H9 (cell line): ENCODE data around the gene GPR62. TPM values are rescaled to one million over a fixed set of nuclear protein-coding genes. Genes with fewer than 3 reads are reported as not detected.
A peak's percentile ranks its signal among the peaks of the same experiment; 100 is the strongest.

Experiments
- DNase-seq: peaks from one replicate; pipeline ENCODE4 v3.0.0-alpha.2; 2017
- H2AFZ ChIP-seq: one replicate; pipeline ENCODE4 v1.6.1; 2013; ENCODE audit warnings: mild to moderate bottlenecking, low read length, control low read depth, moderate library complexity
- H2AK5ac ChIP-seq: 2 replicates; pipeline ENCODE4 v1.6.1; 2013; ENCODE audit warnings: low read length, control low read depth, mixed read lengths; ENCODE audit not compliant: insufficient read length
- H2BK120ac ChIP-seq: one replicate; pipeline ENCODE4 v1.6.1; 2013; ENCODE audit warnings: low read depth, mild to moderate bottlenecking, low read length, control low read depth, inconsistent platforms; ENCODE audit not compliant: poor library complexity, severe bottlenecking
- H2BK12ac ChIP-seq: 2 replicates; pipeline ENCODE4 v1.6.1; 2013; ENCODE audit warnings: low read length, control low read depth, mixed read lengths, low read depth; ENCODE audit not compliant: insufficient read length
- H2BK15ac ChIP-seq: 2 replicates; pipeline ENCODE4 v1.6.1; 2013; ENCODE audit warnings: low read depth, low read length, control low read depth
- H2BK20ac ChIP-seq: one replicate; pipeline ENCODE4 v1.6.1; 2013; ENCODE audit warnings: low read depth, mild to moderate bottlenecking, low read length, control low read depth, inconsistent platforms; ENCODE audit not compliant: poor library complexity, severe bottlenecking
- H2BK5ac ChIP-seq: 2 replicates; pipeline ENCODE4 v1.6.1; 2013; ENCODE audit warnings: low read length, control low read depth, mixed read lengths; ENCODE audit not compliant: insufficient read length
- H3K14ac ChIP-seq: 2 replicates; pipeline ENCODE4 v1.6.1; 2013; ENCODE audit warnings: low read length, control low read depth; ENCODE audit not compliant: insufficient read depth
- H3K18ac ChIP-seq: 2 replicates; pipeline ENCODE4 v1.6.1; 2013; ENCODE audit warnings: low read depth, mild to moderate bottlenecking, mixed read lengths, low read length, control low read depth; ENCODE audit not compliant: insufficient read length
- H3K23ac ChIP-seq: 2 replicates; pipeline ENCODE4 v1.6.1; 2013; ENCODE audit warnings: low read length, control low read depth, mixed read lengths, low read depth; ENCODE audit not compliant: insufficient read length
- H3K23me2 ChIP-seq: 2 replicates; pipeline ENCODE4 v1.6.1; 2013; ENCODE audit warnings: low read depth, mild to moderate bottlenecking, mixed read lengths, low read length, control low read depth; ENCODE audit not compliant: insufficient read length, poor library complexity, severe bottlenecking
- H3K27ac ChIP-seq: 2 replicates; pipeline ENCODE4 v1.5.1; 2013; ENCODE audit warnings: low read length, control low read depth, mixed read lengths, low read depth; ENCODE audit not compliant: insufficient read length
- H3K27me3 ChIP-seq: 2 replicates; pipeline ENCODE4 v1.6.1; 2013; ENCODE audit warnings: low read length, control low read depth, inconsistent platforms; ENCODE audit not compliant: insufficient read depth
- H3K4ac ChIP-seq: 2 replicates; pipeline ENCODE4 v1.6.1; 2013; ENCODE audit warnings: low read depth, mild to moderate bottlenecking, control low read depth, inconsistent platforms, low read length, moderate library complexity
- H3K4me1 ChIP-seq: 2 replicates; pipeline ENCODE4 v1.6.1; 2013; ENCODE audit warnings: low read length, control low read depth, inconsistent platforms; ENCODE audit not compliant: insufficient read depth
- H3K4me2 ChIP-seq: 2 replicates; pipeline ENCODE4 v1.6.1; 2013; ENCODE audit warnings: low read length, control low read depth, mixed read lengths; ENCODE audit not compliant: insufficient read length, insufficient read depth
- H3K56ac ChIP-seq: 2 replicates; pipeline ENCODE4 v1.6.1; 2013; ENCODE audit warnings: low read depth, mild to moderate bottlenecking, mixed read lengths, low read length, control low read depth; ENCODE audit not compliant: insufficient read length
- H3K79me1 ChIP-seq: 2 replicates; pipeline ENCODE4 v1.6.1; 2013; ENCODE audit warnings: low read depth, mild to moderate bottlenecking, moderate library complexity, low read length, control low read depth, inconsistent platforms; ENCODE audit not compliant: insufficient read depth, poor library complexity, severe bottlenecking
- H3K79me2 ChIP-seq: 2 replicates; pipeline ENCODE4 v1.6.1; 2013; ENCODE audit warnings: low read length, control low read depth, inconsistent platforms; ENCODE audit not compliant: insufficient read depth
- H3K9ac ChIP-seq: 2 replicates; pipeline ENCODE4 v1.6.1; 2013; ENCODE audit warnings: low read length, control low read depth, mixed read lengths; ENCODE audit not compliant: insufficient read length; ENCODE audit errors: extremely low read depth
- H3K9me3 ChIP-seq: one replicate; pipeline ENCODE4 v1.6.1; 2013; ENCODE audit warnings: low read depth, low read length, inconsistent platforms; ENCODE audit not compliant: control insufficient read depth
- H3T11ph ChIP-seq: one replicate; pipeline ENCODE4 v1.6.1; 2013; ENCODE audit warnings: mild to moderate bottlenecking, low read length, control low read depth, inconsistent platforms
- H4K20me1 ChIP-seq: one replicate; pipeline ENCODE4 v1.6.1; 2013; ENCODE audit not compliant: control insufficient read depth, insufficient read length, insufficient read depth
- H4K5ac ChIP-seq: 2 replicates; pipeline ENCODE4 v1.6.1; 2013; ENCODE audit warnings: low read depth, mild to moderate bottlenecking, mixed read lengths, low read length, control low read depth; ENCODE audit not compliant: insufficient read length
- H4K8ac ChIP-seq: replicated peaks from 2 replicates; pipeline ENCODE4 v1.6.1; 2013; ENCODE audit warnings: low read length, control low read depth, mixed read lengths, low read depth; ENCODE audit not compliant: insufficient read length
- H4K91ac ChIP-seq: 2 replicates; pipeline ENCODE4 v1.6.1; 2013; ENCODE audit warnings: low read depth, mild to moderate bottlenecking, moderate library complexity, mixed read lengths, low read length, control low read depth; ENCODE audit not compliant: insufficient read length
- H3K27ac Mint-ChIP-seq, 3 experiments: 2 replicates in 2 of 3; 3 replicates in 1 of 3; pipeline ENCODE4 v1.8.0; 2020 to 2021; ENCODE audit warnings: mixed read lengths in 3 of 3, mild to moderate bottlenecking in 1 of 3, moderate library complexity in 1 of 3
- H3K27me3 Mint-ChIP-seq: 2 replicates; pipeline ENCODE4 v1.8.0; 2021; ENCODE audit warnings: low read depth, mild to moderate bottlenecking, moderate library complexity, mixed read lengths
- H3K36me3 Mint-ChIP-seq, 3 experiments: 2 replicates in 2 of 3; 3 replicates in 1 of 3; pipeline ENCODE4 v1.8.0; 2020 to 2021; ENCODE audit warnings: low read depth in 3 of 3, mixed read lengths in 3 of 3; ENCODE audit not compliant: insufficient read depth in 1 of 3
- H3K4me1 Mint-ChIP-seq, 2 experiments: 2 replicates each; pipeline ENCODE4 v1.8.0; 2020; ENCODE audit warnings: mixed read lengths in 2 of 2
- H3K4me3 Mint-ChIP-seq, 2 experiments: 2 replicates in 1 of 2; 3 replicates in 1 of 2; pipeline ENCODE4 v1.8.0; 2020 to 2021; ENCODE audit warnings: mild to moderate bottlenecking in 2 of 2, mixed read lengths in 2 of 2, moderate library complexity in 1 of 2
- H3K9me3 Mint-ChIP-seq, 2 experiments: 2 replicates in 1 of 2; 3 replicates in 1 of 2; pipeline ENCODE4 v1.8.0; 2020; ENCODE audit warnings: mild to moderate bottlenecking in 2 of 2, mixed read lengths in 2 of 2, moderate library complexity in 1 of 2
- WGBS: extraction: QIAGEN DNeasy Blood & Tissue Kit; methylation state at CpG from one replicate; pipeline ENCODE4 v1.1.7; 2013; ENCODE audit warnings: missing lambda C conversion rate, low lambda C conversion rate, mixed read lengths; ENCODE audit not compliant: insufficient read length; ENCODE audit errors: extremely low coverage; 5-methylcytosine and 5-hydroxymethylcytosine counted together
- total RNA-seq: library from RNA; stranded (reverse); gene quantifications from 2 replicates; pipeline ENCODE4 v1.2.1, GENCODE V29; 2021
- TF ChIP-seq, protein P1 (sequence below): fragments of 200-600 bp; sonication (generic); conservative IDR thresholded peaks from 3 replicates; pipeline ENCODE4 v1.8.0; 2021; ENCODE audit warnings: antibody characterized with exemption, mild to moderate bottlenecking

GPR62 gene
- total RNA-seq, 1 experiment from 2014 or later: 0.13 TPM

DNA sequence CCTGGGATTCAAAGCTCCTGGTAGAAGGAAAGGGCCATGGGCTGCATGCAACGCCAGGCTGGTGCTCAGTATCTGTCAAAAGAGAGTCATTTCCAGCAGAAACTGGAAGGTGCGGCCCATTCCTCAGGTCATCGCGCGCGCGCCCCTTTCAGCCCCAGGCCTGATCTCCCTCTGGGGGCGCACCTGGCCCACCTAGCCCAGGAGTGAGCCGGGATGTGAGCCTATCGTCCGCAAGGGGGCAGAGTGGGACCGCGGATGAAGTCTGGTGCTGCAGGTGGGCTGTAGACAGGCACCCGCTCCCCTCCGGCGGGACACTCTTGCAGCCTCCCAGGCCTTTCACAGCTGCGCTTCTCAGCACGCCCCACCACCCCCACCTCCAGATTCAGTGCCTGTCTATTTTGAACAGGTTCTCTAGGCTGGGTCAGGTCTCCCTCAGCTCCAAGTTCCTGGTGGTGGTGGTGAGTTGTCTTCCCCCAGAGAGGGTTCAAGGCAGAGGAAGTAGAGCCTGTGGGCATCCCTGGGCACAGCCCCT, 46.3 kb downstream of the GPR62 start:
- H3K4me2 ChIP-seq: no peak overlapping the region
- WGBS: no CpG with 5 or more reads among the region's 18 CpGs
- peak overlapping the region in 1 of 2 experiments; percentile 30; a peak in 2 of 5 replicates for H3K4me3 Mint-ChIP-seq
- no peak overlapping the region for H2BK5ac ChIP-seq
- H3T11ph ChIP-seq: no peak overlapping the region
- DNase-seq: peak; percentile 95
- H4K5ac ChIP-seq: no peak overlapping the region
- H3K27ac Mint-ChIP-seq: peak overlapping the region in 1 of 3 experiments; percentile 75; a peak in 2 of 7 replicates
- no peak overlapping the region for H3K23ac ChIP-seq
- no peak overlapping the region for H2BK12ac ChIP-seq
- H3K4me1 Mint-ChIP-seq: peaks cover 52 to 56% of the 10 kb centered on the region in 2 experiments
- no peaks in the 10 kb centered on the region for H3K23me2 ChIP-seq
- H3K79me2 ChIP-seq: no peaks in the 10 kb centered on the region
- no peaks in the 10 kb centered on the region; a peak in 1 of 7 replicates for H3K36me3 Mint-ChIP-seq
- no peak overlapping the region for H4K8ac ChIP-seq
- H4K91ac ChIP-seq: no peak overlapping the region
- H3K27me3 ChIP-seq: no peaks in the 10 kb centered on the region
- H3K79me1 ChIP-seq: no peaks in the 10 kb centered on the region
- H2BK120ac ChIP-seq: no peak overlapping the region
- no peak overlapping the region for H3K56ac ChIP-seq
- no peak overlapping the region for H2BK20ac ChIP-seq
- no peaks in the 10 kb centered on the region for H3K9me3 ChIP-seq
- H3K18ac ChIP-seq: no peak overlapping the region
- H2AFZ ChIP-seq: no peak overlapping the region
- no peak overlapping the region for H2BK15ac ChIP-seq
- peaks cover 4% of the 10 kb centered on the region for H3K27me3 Mint-ChIP-seq
- H3K9me3 Mint-ChIP-seq: no peaks in the 10 kb centered on the region; a peak in 1 of 5 replicates
- H3K27ac ChIP-seq: no peak overlapping the region
- H3K4ac ChIP-seq: no peak overlapping the region
- no peak overlapping the region for H2AK5ac ChIP-seq
- TF ChIP-seq, protein P1, sequence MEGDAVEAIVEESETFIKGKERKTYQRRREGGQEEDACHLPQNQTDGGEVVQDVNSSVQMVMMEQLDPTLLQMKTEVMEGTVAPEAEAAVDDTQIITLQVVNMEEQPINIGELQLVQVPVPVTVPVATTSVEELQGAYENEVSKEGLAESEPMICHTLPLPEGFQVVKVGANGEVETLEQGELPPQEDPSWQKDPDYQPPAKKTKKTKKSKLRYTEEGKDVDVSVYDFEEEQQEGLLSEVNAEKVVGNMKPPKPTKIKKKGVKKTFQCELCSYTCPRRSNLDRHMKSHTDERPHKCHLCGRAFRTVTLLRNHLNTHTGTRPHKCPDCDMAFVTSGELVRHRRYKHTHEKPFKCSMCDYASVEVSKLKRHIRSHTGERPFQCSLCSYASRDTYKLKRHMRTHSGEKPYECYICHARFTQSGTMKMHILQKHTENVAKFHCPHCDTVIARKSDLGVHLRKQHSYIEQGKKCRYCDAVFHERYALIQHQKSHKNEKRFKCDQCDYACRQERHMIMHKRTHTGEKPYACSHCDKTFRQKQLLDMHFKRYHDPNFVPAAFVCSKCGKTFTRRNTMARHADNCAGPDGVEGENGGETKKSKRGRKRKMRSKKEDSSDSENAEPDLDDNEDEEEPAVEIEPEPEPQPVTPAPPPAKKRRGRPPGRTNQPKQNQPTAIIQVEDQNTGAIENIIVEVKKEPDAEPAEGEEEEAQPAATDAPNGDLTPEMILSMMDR: peak; percentile 99
- no peak overlapping the region for H3K14ac ChIP-seq
- peaks cover 2% of the 10 kb centered on the region for H4K20me1 ChIP-seq
- peaks cover 14% of the 10 kb centered on the region; the same call in 1 of the 2 replicates for H3K4me1 ChIP-seq
- no peak overlapping the region for H3K9ac ChIP-seq
